IMR-90 (cell line): ENCODE measurements around the gene PLEKHG2.

Experiments
- POLR2A ChIP-seq: IDR thresholded peaks from 2 replicates; pipeline ENCODE4 v1.6.1; 2012; ENCODE audit warnings: mild to moderate bottlenecking, low read depth, low read length
- RCOR1 ChIP-seq: IDR thresholded peaks from 2 replicates; pipeline ENCODE4 v1.6.1; 2012; ENCODE audit warnings: mild to moderate bottlenecking, low read length, improper control_type of control experiment; ENCODE audit not compliant: insufficient replicate concordance
- RFX5 ChIP-seq: IDR thresholded peaks from 2 replicates; pipeline ENCODE4 v1.8.0; 2012; ENCODE audit warnings: low read depth, mild to moderate bottlenecking, low read length, moderate library complexity
- TF ChIP-seq, protein P1 (sequence below): conservative IDR thresholded peaks from 2 replicates; pipeline ENCODE4 v1.5.1; 2012; ENCODE audit warnings: mild to moderate bottlenecking, low read depth, low read length, improper control_type of control experiment
- TF ChIP-seq, protein P2 (sequence below): fragments of 150-350 bp; IDR thresholded peaks from 2 replicates; pipeline ENCODE4 v1.6.1; 2016; ENCODE audit warnings: low read depth, mild to moderate bottlenecking, low read length, moderate library complexity, borderline replicate concordance

DNA sequence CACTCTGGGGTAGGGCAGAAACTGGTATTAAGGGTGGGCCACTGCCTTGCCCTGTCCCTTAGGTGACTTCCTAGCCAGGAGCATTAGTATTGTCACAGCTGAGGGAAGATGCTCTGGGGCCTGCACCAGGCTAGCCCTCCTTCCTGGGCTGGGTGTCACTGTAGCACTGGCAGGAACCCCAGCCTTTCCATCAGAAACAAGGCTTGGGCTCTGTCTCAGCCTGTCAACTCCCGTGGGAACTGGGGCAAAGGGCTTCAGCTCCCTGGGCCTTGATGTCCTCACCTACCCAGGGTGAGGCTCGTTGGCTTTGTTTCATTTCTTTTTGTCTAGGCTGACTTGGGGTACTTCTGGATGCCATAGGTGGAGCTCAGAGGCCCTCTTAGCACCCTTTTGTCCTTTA, 39.5 kb upstream of the PLEKHG2 start:
- no peak for TF ChIP-seq RFX5
- TF ChIP-seq, protein P1, sequence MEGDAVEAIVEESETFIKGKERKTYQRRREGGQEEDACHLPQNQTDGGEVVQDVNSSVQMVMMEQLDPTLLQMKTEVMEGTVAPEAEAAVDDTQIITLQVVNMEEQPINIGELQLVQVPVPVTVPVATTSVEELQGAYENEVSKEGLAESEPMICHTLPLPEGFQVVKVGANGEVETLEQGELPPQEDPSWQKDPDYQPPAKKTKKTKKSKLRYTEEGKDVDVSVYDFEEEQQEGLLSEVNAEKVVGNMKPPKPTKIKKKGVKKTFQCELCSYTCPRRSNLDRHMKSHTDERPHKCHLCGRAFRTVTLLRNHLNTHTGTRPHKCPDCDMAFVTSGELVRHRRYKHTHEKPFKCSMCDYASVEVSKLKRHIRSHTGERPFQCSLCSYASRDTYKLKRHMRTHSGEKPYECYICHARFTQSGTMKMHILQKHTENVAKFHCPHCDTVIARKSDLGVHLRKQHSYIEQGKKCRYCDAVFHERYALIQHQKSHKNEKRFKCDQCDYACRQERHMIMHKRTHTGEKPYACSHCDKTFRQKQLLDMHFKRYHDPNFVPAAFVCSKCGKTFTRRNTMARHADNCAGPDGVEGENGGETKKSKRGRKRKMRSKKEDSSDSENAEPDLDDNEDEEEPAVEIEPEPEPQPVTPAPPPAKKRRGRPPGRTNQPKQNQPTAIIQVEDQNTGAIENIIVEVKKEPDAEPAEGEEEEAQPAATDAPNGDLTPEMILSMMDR, result no peak
- TF ChIP-seq, protein P2, sequence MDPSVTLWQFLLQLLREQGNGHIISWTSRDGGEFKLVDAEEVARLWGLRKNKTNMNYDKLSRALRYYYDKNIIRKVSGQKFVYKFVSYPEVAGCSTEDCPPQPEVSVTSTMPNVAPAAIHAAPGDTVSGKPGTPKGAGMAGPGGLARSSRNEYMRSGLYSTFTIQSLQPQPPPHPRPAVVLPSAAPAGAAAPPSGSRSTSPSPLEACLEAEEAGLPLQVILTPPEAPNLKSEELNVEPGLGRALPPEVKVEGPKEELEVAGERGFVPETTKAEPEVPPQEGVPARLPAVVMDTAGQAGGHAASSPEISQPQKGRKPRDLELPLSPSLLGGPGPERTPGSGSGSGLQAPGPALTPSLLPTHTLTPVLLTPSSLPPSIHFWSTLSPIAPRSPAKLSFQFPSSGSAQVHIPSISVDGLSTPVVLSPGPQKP, result no peak
- TF ChIP-seq POLR2A, result no peak
- no peak for TF ChIP-seq RCOR1
